ENCODE data around the gene S1PR5. TPM values are rescaled to one million over a fixed set of nuclear protein-coding genes. Genes with fewer than 3 reads are reported as not detected.
A peak's percentile ranks its signal among the peaks of the same experiment; 100 is the strongest.

S1PR5 gene
- total and polyA plus RNA-seq, 8 donors, result 0.20 to 1.8 (median 0.86) TPM

GRCh38 chr19:10505583-10506229, 11.5 kb downstream of the S1PR5 start:
- intact Hi-C loops (cut with DNase I), result no loop called here
- Histone ChIP-seq H3K4me1 (peaks cover 12 to 37% of the 10 kb centered on the region in 2 donors), H3K9me3 (no peaks in the 10 kb centered on the region), H3K36me3 (no peaks in the 10 kb centered on the region), H3K27ac (no peak overlapping the region), H3K27me3 (peaks cover 0 to 19% of the 10 kb centered on the region in 2 donors), H3K4me3 (no peak overlapping the region)
- TF ChIP-seq CTCF (IDR thresholded peaks at IDR 0.05), result peak; percentile 69 to 85
- DNase-seq (peak; percentile 37 to 90 (median 72)), ATAC-seq (peak; percentile 34)

- peak within 1 kb of the TSS; percentile 83 to 97 for H3K4me3 ChIP-seq
- intact Hi-C loops (cut with DNase I), result no loop called here
- DNase-seq (peak; percentile 49 to 87 (median 58)), ATAC-seq (peak; percentile 18)
- peaks cover 0 to 18% of the 10 kb centered on the region in 2 donors for H3K36me3 ChIP-seq
- H3K27me3 ChIP-seq, result no peaks in the 10 kb centered on the region
- H3K4me1 ChIP-seq, result peaks cover 12 to 57% of the 10 kb centered on the region in 2 donors
- peak within 1 kb of the TSS; percentile 96 to 98 for H3K27ac ChIP-seq
- no peak for TF ChIP-seq CTCF (IDR thresholded peaks at IDR 0.05)
- H3K9me3 ChIP-seq, result no peaks in the 10 kb centered on the region
These were observed 14.1 kb downstream of the S1PR5 start, which contains the start of gene KEAP1 for GRCh38 chr19:10503002-10503789. Gene KEAP1 (minus strand): TSS chr19:10503356. CDS start chr19:10500033, 3,323 bp downstream.

DNA sequence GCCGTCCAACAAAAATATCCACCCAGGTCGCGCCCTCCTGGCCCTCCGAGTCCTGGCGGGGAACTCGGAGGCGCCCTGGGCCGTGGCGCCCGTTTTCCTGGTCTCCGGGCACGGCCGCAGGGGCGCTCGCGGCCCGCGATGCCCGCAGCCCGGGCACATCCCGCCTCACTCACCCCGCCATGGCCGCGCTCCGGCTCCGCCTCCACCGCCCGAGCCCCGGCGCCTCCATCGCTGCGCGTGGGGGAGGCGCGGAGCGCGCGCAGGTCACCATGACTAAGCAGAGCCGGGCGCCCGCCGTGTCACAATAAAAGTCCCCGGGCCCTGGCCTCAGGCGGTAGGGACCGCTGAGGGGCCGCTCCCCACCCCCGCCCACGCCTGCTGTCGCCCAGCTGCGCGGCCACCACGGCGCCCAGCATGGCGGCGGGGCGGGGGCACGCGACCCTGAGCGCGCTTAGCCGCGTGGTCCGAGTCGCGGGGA, 14.7 kb downstream of the S1PR5 start:
- H3K4me3 ChIP-seq, result peak overlapping the region; percentile 83 to 97
- H3K27ac ChIP-seq, result peak overlapping the region; percentile 96 to 98
- no peaks in the 10 kb centered on the region for H3K27me3 ChIP-seq
- ATAC-seq, result peak; percentile 93
- H3K9me3 ChIP-seq, result no peaks in the 10 kb centered on the region
- peaks cover 12 to 61% of the 10 kb centered on the region in 2 donors for H3K4me1 ChIP-seq
- intact Hi-C loops (cut with DNase I), result no loop called here
- peak; percentile 92 to 97 (median 95) for DNase-seq
- TF ChIP-seq CTCF (IDR thresholded peaks at IDR 0.05), result no peak
- H3K36me3 ChIP-seq, result peaks cover 0 to 25% of the 10 kb centered on the region in 2 donors

DNA sequence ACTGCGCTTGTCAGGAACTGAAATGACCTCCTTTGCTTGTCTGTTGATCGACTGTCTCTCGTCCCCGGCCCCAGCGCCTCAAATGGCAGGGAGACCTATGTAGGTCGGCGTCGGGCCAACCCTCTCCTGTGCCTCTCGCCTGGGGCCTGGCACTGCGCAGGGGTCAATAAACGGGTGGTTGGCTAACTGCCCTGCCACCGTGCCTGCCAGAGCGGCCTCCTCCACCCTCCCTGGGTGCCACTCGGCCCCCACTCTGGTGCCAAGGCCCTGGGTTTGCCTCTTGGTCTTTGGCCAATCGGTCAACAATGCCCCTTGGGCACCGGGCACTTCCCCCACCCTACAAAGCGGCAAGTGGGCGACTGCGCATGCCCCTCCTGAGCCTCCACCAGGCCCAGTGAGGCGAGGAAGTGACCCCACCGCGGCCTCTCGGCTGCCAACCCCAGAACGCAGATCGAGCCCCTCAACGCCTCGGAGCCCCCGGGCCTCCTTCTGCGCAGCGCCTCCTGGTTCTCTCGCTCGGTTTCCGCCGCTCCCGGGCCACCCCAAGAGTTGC, 15.2 kb downstream of the S1PR5 start:
- H3K4me3 ChIP-seq, result peak overlapping the region; percentile 83 to 97
- peaks cover 0 to 30% of the 10 kb centered on the region in 2 donors for H3K36me3 ChIP-seq
- TF ChIP-seq CTCF (IDR thresholded peaks at IDR 0.05), result no peak
- intact Hi-C loops (cut with DNase I), result no loop called here
- DNase-seq, result peak; percentile 39 to 91 (median 71)
- peaks cover 12 to 66% of the 10 kb centered on the region in 2 donors for H3K4me1 ChIP-seq
- peak; percentile 73 for ATAC-seq
- no peaks in the 10 kb centered on the region for H3K9me3 ChIP-seq
- peak overlapping the region; percentile 96 to 98 for H3K27ac ChIP-seq
- no peaks in the 10 kb centered on the region for H3K27me3 ChIP-seq

GRCh38 chr19:10500247-10500592, 17.0 kb downstream of the S1PR5 start:
- Histone ChIP-seq H3K36me3 (peaks cover 0 to 48% of the 10 kb centered on the region in 2 donors), H3K9me3 (no peaks in the 10 kb centered on the region), H3K4me3 (no peak overlapping the region), H3K27ac (no peak overlapping the region), H3K27me3 (no peaks in the 10 kb centered on the region), H3K4me1 (peaks cover 12 to 60% of the 10 kb centered on the region in 2 donors)
- no peak for TF ChIP-seq CTCF (IDR thresholded peaks at IDR 0.05)
- ATAC-seq, result no peak
- intact Hi-C loops (cut with DNase I), result no loop called here
- no peak for DNase-seq

All from left lung (tissue), 10 donors.